Measurements from ENCODE around the gene OSBP2. TPM values are rescaled to one million over a fixed set of nuclear protein-coding genes. Genes with fewer than 3 reads are reported as not detected.

Gene OSBP2, protein sequence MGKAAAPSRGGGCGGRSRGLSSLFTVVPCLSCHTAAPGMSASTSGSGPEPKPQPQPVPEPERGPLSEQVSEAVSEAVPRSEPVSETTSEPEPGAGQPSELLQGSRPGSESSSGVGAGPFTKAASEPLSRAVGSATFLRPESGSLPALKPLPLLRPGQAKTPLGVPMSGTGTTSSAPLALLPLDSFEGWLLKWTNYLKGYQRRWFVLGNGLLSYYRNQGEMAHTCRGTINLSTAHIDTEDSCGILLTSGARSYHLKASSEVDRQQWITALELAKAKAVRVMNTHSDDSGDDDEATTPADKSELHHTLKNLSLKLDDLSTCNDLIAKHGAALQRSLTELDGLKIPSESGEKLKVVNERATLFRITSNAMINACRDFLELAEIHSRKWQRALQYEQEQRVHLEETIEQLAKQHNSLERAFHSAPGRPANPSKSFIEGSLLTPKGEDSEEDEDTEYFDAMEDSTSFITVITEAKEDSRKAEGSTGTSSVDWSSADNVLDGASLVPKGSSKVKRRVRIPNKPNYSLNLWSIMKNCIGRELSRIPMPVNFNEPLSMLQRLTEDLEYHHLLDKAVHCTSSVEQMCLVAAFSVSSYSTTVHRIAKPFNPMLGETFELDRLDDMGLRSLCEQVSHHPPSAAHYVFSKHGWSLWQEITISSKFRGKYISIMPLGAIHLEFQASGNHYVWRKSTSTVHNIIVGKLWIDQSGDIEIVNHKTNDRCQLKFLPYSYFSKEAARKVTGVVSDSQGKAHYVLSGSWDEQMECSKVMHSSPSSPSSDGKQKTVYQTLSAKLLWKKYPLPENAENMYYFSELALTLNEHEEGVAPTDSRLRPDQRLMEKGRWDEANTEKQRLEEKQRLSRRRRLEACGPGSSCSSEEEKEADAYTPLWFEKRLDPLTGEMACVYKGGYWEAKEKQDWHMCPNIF
- total RNA-seq: 9.9 and 10.8 TPM in 2 replicates

DNA sequence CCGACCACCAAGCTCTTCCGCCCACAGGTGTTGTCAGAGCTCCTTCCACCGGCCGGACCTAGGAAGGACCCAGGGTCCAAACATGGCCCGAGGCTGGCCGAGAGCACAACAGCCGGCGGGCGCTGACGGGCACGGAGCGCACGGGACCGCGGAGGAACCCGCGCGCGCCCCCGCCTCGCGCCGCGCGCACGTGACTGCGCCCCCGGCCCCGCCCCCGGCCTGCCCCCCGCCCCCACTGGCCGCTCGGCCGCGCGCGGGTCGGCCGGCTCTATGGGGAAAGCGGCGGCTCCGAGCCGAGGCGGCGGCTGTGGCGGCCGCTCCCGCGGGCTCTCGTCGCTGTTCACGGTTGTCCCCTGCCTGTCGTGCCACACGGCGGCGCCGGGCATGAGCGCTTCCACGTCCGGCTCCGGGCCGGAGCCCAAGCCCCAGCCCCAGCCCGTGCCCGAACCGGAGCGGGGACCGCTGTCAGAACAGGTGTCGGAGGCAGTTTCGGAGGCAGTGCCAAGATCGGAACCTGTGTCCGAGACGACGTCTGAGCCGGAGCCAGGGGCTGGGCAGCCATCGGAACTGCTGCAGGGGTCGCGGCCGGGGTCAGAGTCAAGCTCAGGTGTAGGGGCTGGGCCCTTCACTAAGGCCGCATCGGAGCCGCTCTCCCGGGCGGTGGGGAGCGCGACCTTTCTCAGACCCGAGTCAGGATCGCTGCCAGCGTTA is at the start of gene OSBP2:
Gene OSBP2, plus strand, starts transcription at position 235 of the 711 bp plus-strand sequence. Its CDS starts 36 bp downstream, at position 271.

DNA sequence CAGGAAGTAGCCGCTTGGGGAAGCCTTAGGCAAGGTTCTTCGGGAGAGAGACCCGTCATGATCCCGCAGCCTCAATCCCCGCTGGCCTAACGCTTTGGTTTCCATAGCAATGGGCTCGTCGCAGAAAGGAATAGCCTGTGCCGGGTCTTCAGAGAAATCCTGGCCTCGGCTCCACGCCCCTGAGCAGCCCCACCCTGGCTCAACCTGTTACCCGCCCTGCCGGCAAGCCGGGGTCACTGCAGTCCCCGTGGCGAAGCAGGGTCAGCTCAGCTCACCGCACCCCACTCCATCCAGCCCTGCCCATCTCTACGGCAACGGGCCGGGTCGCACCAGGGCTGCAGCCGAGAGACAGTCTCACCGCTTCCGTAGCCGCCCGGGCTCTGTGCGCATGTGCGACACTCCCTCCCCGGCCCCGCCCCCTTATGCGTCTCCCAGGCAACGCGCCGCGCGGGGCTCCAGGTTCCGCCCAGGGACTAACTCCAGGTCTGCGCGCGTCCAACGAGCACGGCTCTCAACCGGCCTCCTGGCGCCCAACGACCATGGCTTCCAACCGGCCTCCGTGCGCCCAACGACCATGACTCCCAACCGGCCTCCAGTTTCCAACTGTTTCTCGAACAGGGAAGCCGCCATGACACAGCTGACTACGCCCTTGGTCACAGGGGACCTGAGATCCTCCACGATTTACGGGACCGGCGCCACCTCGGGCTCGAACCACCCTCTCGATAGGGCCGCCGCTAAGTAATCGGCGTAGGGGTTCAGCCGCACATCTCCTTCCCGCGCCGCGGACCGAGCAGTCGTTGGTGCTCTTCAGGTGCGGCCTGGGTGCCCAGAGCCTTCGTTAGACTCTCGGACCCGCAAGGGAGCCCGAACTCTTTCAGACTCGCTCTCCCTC is 26.9 kb upstream of the OSBP2 start, which contains the start of gene DUSP18:
Gene DUSP18, minus strand, starts transcription at position 382 of the 892 bp plus-strand sequence. CDS start 3,872 bp downstream, outside the sequence.

Small RNA genes within 50 kb of the gene (small RNA-seq; reads per million reads assigned to genes)
- gene MIR3200: 7.4 reads per million, percentile 95 among the genes with 10 or more reads in this experiment

Other genes with a start within 250 kb of the OSBP2 start
- gene SEC14L3, start 222.9 kb upstream of the OSBP2 start, total RNA-seq: not detected in 2 replicates
- not detected in 2 replicates for gene SEC14L4, start 189.2 kb upstream of the OSBP2 start, total RNA-seq
- 0.19 TPM in 1 of 2 replicates, not detected in the other for gene SEC14L6, start 148.1 kb upstream of the OSBP2 start, total RNA-seq
- not detected in 2 replicates for gene GAL3ST1, start 120.2 kb upstream of the OSBP2 start, total RNA-seq
- 88.1 and 90.5 TPM in 2 replicates for gene PES1, start 103.0 kb upstream of the OSBP2 start, total RNA-seq
- 58.1 and 70.2 TPM in 2 replicates for gene TCN2, start 87.7 kb upstream of the OSBP2 start, total RNA-seq
- gene SLC35E4, start 59.1 kb upstream of the OSBP2 start, total RNA-seq: 22.6 and 26.1 TPM in 2 replicates
- 19.3 and 24.1 TPM in 2 replicates for gene DUSP18, start 27.0 kb upstream of the OSBP2 start, total RNA-seq

All from vein endothelial cell (primary cell).